AML-193 (cell line): ENCODE measurements around the gene TMEM178A.
"Not testable (repeated sequence)": the region's sequence is repeated elsewhere in the genome, so short reads cannot be mapped to it uniquely, and the experiment has no call there.

ENCODE experiments used
- DNase-seq, 2 experiments: peaks; one replicate each; lab custom pipeline; 2025; lab: John Stamatoyannopoulos, UW

TMEM178A gene

GRCh38 chr2:39665811-39666490, at the start of gene TMEM178A:
Gene TMEM178A, plus strand, starts transcription at chr2:39665917. Its CDS starts 58 bp downstream, at chr2:39665975.
- no peak for DNase-seq

GRCh38 chr2:39618236-39618635, 47.5 kb upstream of the TMEM178A start:
- no peak for DNase-seq

GRCh38 chr2:39618736-39619135, 47.0 kb upstream of the TMEM178A start:
- peak; percentile 9 to 12 for DNase-seq

GRCh38 chr2:39620067-39620466, 45.6 kb upstream of the TMEM178A start:
- DNase-seq: peak; percentile 90 to 91

- DNase-seq: no peak
These were observed 44.1 kb upstream of the TMEM178A start for GRCh38 chr2:39621596-39621995.

- no peak for DNase-seq
These were observed 42.9 kb upstream of the TMEM178A start for GRCh38 chr2:39622860-39623259.

GRCh38 chr2:39623917-39624316, 41.8 kb upstream of the TMEM178A start:
- DNase-seq: no peak

- peak; percentile 82 to 87 for DNase-seq
These were observed 40.4 kb upstream of the TMEM178A start for GRCh38 chr2:39625193-39625926.

- no peak for DNase-seq
These were observed 39.8 kb upstream of the TMEM178A start for GRCh38 chr2:39625927-39626270.

- DNase-seq: not testable (repeated sequence)
These were observed 37.4 kb upstream of the TMEM178A start for GRCh38 chr2:39628346-39628745.

- no peak for DNase-seq
These were observed 36.1 kb upstream of the TMEM178A start for GRCh38 chr2:39629646-39630045.

GRCh38 chr2:39631256-39631655, 34.5 kb upstream of the TMEM178A start:
- DNase-seq: no peak

- DNase-seq: no peak
These were observed 34.0 kb upstream of the TMEM178A start for GRCh38 chr2:39631718-39632117.

GRCh38 chr2:39632876-39633275, 32.8 kb upstream of the TMEM178A start:
- DNase-seq: no peak

GRCh38 chr2:39636306-39636705, 29.4 kb upstream of the TMEM178A start:
- DNase-seq: no peak

GRCh38 chr2:39638581-39638980, 27.1 kb upstream of the TMEM178A start:
- no peak for DNase-seq

GRCh38 chr2:39640107-39640506, 25.6 kb upstream of the TMEM178A start:
- no peak for DNase-seq

- DNase-seq: no peak
These were observed 25.0 kb upstream of the TMEM178A start for GRCh38 chr2:39640681-39641080.

GRCh38 chr2:39641635-39642034, 24.1 kb upstream of the TMEM178A start:
- DNase-seq: no peak

GRCh38 chr2:39642051-39642718, 23.5 kb upstream of the TMEM178A start:
- no peak for DNase-seq

- DNase-seq: no peak
These were observed 19.9 kb upstream of the TMEM178A start for GRCh38 chr2:39645826-39646225.

- no peak for DNase-seq
These were observed 19.4 kb upstream of the TMEM178A start for GRCh38 chr2:39646267-39646666.

GRCh38 chr2:39647104-39647765, 18.5 kb upstream of the TMEM178A start:
- no peak for DNase-seq
